GM12872 (cell line): ENCODE results near the gene PPP1R13L.

Experiments used
- TF ChIP-seq, protein P1 (sequence below): IDR thresholded peaks from 3 replicates; pipeline ENCODE4 v1.5.1; 2011; ENCODE audit warnings: low read depth, mild to moderate bottlenecking, low read length, moderate library complexity; ENCODE audit not compliant: insufficient read depth

The PPP1R13L gene

DNA sequence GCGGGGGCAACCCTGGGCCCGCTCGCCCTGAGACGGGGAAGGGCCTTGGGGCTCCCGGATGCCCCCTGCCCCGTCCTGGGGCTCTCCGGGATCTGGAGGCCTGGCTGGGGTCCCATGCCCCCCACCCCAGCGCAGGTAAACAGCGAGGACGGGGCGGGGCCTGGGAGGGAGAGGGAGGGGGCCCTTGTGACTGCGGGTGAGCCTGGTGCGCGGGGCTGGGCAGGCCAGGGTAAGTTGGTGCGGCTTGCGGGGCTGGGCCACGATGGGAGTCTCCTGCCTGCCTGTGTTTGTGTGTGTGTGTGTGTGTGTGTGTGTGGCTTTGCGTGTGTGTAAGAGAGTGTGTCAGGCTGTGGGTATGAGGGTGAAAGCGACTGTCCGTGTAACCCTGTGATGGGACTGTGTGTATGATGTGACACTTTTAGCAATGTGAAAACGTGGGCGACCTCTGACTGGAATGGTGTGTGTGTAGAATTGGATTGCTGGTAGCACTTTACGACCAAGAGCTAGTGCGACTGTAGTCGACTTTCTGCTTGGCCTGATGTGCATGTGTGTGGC is 63.9 kb downstream of the PPP1R13L start:
- TF ChIP-seq, protein P1, sequence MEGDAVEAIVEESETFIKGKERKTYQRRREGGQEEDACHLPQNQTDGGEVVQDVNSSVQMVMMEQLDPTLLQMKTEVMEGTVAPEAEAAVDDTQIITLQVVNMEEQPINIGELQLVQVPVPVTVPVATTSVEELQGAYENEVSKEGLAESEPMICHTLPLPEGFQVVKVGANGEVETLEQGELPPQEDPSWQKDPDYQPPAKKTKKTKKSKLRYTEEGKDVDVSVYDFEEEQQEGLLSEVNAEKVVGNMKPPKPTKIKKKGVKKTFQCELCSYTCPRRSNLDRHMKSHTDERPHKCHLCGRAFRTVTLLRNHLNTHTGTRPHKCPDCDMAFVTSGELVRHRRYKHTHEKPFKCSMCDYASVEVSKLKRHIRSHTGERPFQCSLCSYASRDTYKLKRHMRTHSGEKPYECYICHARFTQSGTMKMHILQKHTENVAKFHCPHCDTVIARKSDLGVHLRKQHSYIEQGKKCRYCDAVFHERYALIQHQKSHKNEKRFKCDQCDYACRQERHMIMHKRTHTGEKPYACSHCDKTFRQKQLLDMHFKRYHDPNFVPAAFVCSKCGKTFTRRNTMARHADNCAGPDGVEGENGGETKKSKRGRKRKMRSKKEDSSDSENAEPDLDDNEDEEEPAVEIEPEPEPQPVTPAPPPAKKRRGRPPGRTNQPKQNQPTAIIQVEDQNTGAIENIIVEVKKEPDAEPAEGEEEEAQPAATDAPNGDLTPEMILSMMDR = no peak

DNA sequence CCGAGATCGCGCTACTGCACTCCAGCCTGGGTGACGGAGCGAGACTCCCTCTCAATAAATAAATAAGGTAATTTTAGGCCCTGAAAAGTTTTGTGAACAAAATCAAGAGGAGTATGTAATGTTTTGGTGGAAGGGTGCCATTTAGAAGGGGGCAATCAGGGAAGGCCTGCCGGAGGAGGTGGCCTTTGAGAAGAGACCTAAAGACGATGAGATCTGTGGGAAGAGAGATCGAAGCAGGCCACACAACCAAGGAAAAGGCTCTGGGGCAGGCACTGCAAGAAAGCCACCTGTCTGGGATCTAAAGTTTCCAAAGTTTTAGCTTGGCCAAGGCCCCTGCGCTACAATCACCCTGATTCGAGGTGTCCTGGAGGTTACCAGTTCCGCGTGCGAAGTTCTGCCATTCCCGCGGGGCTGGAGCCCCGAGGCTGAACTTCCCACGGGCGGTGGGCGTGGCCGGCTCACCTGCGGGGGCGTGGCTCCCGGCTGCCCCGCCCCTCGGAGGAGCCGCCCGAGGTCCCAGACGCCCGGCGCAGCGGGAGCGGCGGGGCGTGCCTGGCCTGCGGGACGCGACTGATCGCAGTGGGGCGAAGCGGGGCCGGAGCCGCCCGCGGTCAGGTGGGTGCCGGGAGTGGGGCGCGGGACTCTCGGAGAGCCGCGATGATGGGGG is 64.5 kb downstream of the PPP1R13L start, which contains the start of gene KLC3:
Gene KLC3, plus strand, starts transcription at position 519 of the 667 bp plus-strand sequence. CDS start 4,792 bp downstream, outside the sequence.
- TF ChIP-seq, protein P1 = no peak

DNA sequence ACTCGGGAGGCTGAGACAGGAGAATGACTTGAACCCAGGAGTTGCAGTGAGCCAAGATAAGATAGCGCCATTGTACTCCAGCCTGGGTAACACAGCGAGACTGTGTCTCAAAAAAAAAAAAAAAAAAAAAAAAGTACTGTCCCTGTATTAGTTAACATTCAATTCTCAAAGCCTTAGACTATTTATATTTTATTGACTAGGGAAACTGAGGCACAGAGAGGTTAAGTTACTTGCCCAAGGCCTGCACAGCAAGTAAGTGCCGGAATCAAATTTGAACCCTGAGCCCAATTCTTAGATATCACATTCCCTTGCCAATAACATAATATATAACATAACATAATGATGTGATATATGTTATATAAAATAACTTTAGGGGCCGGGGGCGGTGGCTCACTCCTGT is 65.2 kb downstream of the PPP1R13L start:
- TF ChIP-seq, protein P1 = no peak

DNA sequence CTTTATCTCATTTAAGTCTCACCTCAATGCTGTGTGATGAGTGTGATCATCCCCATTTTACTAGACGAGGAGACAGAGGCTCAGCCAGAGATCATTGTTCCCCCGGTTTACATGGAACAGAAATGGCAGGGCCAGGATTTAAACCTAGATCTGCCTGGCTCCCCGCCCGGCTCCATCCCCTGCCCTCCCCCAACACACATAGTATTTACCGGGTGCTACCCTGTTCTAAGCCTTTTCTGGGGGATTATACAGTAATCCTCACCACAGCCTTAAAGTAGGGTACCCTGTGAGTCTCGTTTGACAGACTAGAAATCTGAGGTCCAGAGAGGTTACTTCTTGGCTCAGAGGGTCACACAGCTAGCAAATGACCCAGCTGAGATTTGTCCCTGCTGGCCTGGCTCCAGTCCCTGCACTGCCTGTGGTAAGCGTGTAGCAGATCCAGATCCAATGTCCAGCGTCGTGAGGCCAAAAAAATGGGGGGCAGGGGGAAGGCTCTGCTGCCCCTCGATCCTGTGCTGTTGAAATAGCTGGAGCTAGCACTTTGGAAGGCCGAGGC is 68.1 kb downstream of the PPP1R13L start:
- TF ChIP-seq, protein P1 = no peak

DNA sequence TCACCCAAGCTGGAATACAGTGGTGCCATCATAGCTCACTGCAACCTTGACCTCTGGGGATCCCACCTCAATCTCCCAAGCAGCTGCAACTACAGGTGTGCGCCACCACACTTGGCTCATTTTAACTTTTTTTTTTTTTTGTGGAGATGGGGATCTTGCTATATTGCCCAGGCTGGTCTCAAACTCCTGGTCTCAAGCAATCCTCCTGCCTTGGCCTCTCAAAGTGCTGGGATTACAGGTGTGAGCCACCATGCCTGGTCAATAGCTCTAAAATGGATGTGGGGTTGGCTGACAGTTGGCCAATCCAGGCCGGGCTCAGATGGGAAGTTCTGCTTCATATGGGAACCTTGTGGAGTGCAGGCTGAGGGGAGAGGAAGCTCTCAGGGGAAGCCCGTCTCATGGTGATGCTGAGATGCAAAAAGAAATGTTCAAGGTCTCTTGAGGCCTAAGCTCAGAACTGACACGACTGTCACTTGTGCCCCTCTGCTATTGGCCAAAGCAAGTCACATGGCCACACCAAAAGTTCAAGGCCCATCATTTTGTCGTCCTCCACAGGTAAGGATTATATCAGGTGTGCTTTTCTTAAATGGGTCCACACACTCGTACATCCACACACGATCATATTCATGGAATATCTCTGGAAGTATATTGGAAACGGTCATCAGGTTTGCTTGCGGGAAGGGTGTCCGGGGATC is 71.1 kb downstream of the PPP1R13L start:
- TF ChIP-seq, protein P1 = no peak

DNA sequence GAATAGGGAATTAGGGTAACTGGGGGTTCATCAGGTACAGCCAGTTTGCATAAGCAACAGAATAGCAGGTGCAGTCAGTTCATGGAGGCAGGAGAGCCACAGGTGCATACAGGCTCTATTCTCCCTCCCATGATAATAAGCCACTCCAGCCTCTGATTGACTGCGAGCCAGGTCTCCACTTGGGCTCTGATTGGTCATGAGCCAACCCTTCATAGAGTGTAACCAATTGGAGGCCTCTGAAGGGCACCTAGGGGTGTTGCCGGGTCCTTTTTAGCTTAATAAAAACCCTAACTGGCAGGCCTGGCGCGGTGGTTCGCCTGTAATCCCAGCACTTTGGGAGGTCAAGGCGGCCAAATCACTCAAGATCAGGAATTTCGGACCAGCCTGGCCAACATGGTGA is 73.5 kb downstream of the PPP1R13L start:
- TF ChIP-seq, protein P1 = no peak
